HG03342 (cell line): Measurements from ENCODE around the gene LRRC42.

Source experiments
- ATAC-seq: cut with Tn5 transposase; IDR thresholded peaks from one replicate; pipeline ENCODE4 v1.9.1; 2021; ENCODE audit warnings: mild to moderate bottlenecking, moderate library complexity; ENCODE audit not compliant: unreplicated experiment

LRRC42 gene, protein sequence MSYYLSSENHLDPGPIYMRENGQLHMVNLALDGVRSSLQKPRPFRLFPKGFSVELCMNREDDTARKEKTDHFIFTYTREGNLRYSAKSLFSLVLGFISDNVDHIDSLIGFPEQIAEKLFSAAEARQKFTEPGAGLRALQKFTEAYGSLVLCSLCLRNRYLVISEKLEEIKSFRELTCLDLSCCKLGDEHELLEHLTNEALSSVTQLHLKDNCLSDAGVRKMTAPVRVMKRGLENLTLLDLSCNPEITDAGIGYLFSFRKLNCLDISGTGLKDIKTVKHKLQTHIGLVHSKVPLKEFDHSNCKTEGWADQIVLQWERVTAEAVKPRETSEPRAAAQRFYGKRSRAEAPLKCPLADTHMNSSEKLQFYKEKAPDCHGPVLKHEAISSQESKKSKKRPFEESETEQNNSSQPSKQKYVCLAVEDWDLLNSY

DNA sequence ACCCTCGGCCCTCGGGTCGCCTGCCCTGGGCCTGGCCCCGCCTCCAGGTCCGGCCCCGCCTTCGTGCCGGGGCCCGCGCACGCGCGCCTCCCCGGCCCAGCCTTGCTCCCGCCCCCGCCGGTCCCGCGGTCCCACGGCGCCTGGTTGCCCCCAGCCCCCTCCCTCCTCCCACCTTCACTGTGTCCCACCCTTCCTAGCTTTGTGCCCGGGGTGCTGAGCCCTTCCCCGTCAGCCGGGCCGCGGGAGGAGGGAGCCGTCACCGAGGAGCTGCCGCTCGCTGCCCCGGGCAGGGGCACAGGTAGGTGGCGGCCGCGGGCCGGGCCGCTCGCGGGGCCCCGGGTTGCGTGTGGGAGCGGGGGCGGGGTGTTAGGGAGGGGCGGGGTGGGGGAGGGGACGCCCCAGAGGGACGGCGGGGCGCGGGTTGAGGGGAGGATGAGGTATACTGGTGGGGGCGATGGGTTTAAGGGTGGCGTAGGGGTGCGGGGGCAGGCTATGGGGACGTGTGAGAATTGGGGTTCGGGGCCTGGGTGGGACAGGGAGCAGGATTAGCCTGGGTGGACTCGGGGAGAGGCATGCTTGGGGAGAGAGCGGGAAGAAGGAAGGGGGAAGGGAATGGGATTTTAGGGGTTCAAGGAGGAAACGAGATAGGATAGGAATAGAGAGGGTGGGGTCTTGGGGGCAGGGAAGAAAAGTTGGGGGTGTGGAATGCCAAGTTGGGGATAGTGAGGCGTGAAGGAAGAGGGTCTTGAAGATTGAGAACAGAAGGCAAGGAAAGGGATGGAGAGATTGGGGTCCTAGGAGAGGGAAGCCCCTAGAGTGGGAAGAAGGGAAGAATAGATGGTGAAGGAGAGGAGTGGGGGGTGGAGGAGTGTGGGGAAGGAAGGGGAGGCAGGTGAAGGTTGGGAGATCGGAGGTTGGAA, at the start of gene LRRC42:
LRRC42 (plus strand) TSS at position 99 of the 920 bp plus-strand sequence. CDS start 5,650 bp downstream, outside the sequence.
- peak; percentile 63 for ATAC-seq

DNA sequence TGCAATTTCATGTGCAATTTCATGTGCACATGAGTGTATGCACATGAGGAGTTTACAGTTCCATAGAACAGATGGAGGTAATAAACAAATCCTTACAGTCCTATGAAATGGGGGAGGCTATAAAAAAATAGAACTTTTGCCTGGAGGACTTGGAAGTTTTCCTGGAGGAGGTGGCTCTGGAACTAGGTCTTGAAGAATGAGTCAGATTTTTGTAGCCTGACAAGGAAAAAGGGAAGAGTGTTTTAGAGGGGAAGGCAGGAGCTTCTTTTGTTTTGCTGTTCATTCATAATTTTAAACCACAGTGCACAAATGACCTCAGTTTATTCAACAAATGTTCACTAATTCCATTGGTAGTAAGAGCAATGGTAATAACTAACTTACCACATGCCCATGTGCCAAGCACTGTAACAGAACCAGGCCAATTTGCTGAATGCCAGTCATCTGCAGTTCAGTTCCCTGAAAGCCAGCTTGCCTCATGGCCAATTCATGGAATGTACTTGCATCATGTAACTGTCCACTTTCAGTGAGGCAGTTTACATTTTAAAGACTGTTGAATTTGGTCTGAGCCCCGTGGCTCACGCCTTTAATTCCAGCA, 49.4 kb upstream of the LRRC42 start:
- ATAC-seq: no peak

DNA sequence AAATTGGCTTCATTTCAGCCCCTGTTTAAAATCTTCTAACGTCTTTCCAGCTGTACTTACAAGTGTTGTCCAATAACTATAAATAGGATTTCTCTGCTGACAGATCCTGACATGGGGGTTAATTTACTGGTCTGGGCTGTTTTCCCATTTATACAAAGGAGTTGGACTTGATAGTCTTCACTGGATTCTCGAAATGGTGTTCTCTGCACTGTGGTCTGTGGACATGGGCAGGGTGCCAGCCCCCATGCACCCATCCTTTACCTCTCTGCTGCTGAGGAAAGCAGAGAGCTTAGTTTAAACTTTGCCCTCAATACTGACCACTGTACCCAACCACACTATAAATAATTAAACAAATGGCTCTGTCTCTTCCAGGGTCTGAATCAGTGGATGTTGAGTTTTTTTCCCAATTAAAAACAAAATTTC, 46.9 kb upstream of the LRRC42 start:
- ATAC-seq: no peak

DNA sequence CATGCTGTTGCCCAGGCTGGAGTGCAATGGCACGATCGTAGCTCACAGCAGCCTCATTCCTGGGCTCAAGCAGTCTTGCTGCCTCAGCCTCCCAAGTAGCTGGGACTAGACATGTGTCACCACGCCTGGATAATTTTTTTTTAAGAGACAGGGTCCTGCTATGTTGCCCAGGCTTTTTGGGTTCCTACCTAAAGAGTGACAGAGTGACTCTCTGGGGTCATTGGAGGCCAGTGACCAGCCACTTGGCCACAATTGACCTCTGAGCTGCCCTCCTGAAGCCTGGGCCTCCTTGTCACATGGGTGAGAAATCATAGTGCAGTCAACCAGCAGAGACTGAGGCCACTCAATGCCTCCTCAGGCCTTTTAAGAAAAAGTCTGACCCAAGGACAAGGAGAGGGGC, 46.4 kb upstream of the LRRC42 start:
- ATAC-seq: no peak

DNA sequence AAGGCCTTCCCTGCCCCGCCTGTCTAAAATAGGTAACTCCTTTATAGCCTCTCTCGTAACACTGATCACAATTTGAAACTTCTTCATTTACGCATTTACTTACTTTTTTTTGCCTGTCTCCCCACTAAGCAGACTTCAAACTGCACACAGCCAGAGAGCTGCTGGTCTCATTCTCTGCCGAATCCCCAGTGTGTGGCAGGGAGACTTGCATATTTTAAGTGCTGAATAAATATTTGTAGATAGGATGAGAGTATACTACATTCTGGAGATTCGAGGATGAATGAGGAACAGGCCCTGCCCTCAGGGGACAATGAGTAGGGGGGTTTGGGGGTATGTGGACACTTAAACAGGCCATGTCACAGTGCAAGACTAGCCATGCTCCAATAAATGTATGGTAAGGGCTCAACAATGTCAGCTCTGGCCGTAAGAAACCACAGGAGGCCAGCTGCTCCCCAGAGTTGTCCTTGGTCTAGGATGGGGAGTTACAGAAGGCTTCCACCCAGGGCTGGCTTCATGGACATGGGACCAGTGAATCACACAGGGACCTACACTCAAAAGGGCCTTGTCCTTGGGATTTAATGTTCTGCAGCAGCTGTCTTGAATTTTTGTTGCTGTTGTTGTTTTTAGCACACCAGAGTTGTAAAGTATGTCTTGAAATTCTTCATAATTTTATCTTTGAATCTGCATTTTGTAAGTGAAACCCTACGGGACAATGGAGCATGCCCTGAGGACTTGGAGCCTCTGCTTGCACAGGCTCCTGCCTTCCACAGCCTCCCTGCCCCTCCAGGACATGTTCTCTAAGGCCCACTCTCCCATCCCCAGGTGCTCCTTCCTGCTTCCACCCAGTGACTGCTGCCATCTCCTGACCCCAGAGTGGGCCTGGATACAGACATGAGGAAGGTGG, 43.7 kb upstream of the LRRC42 start:
- ATAC-seq: no peak

DNA sequence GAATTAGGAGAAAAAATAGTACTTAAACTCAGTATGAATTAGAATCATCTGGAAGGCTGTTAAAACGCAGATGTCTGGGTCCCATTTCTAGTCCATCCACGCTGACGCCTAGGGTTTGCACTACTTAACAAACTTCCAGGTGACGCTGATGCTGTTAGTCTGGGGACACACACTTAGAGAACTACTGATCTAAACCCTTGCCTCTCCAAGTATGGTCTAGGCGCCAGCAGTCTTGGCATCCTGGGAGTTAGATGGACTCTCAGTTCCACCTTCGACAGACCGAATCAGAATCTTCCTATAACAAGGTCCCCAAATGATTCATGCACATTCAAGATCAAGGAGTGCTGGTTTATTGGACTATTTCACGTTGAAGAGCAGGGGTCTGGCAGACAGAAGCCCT, 40.6 kb upstream of the LRRC42 start:
- ATAC-seq: no peak

DNA sequence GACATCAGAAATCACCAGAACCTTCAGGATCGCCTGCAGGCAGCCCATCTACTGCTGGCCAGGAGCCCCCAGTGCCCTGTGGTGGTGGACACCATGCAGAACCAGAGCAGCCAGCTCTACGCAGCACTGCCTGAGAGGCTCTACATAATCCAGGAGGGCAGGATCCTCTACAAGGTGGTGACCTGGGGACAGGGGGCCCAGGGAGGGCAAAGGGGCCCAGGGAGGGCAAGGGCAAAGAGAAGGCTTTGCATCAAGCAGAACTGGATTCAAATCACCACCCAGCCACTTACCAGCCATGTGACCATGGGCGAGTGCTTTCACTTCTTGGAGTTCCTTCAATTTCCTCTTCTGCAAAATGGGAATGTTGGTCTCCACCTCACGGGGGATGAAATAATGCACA, 40.0 kb upstream of the LRRC42 start:
- no peak for ATAC-seq

DNA sequence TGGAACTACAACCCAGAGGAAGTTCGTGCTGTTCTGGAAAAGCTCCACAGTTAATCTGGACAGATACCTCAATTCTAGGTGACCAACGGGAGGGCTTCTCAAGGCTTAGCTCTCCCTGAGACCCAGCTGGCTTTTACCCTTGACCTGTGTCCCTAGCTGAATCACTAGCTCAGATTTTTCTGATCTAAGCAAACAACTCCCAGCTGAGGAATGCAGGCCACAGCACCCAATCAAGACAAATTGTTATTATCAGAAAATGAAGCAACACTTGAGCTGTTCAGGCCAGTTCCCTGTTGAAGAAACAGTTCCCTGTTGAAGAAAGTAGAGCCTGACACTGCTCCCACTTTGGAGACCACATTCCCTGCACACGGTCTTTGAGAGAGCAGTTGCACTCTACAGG, 36.2 kb upstream of the LRRC42 start:
- no peak for ATAC-seq

DNA sequence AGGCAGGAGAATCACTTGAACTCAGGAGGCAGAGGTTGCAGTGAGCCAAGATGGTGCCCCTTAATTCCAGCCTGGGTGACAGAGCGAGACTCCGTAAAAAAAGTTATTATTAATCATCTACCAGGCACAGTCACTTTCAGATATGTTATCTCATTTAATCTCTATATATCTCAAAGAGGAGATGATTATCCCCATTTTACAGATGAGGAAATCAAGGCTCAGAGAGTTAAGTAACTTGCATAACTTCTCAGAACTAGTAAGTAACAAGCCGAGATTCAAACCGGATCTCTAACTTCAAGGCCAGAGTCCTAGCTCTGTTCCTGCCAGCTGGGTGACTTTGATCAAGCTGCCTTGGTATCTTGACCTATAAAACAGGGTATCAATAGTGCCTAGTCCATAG, 34.7 kb upstream of the LRRC42 start:
- no peak for ATAC-seq

DNA sequence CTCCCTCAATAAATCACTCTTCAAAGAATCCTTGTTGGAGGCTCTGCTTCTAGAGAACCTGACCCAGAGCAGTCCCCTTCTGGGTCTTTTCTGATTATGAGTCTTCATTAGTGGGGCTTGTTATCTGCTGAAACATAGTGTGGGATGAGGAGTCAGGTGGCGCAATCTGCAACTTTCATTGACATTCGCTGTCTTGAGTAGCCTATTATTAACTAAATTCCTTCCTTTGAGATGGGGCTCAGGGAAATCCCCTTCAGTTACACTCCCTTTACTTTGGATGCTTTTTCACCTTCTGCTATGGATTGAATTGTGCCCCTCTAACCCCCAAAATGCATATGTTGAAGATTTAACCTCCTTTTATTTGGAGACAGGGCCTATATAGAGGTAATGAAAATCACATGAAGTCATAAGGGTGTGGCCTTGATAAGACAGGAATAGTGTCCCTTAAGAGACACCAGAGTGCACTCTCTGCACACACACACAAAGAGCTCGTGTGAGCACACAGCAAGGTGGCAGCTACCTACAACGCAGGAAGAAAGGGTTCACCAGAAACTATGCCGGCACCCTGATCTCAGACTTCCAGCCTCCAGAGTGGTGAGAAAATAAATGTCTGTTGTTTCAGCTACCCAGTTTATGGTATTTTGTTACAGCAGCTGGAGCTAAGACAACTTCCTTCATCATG, 32.7 kb upstream of the LRRC42 start:
- ATAC-seq: no peak

DNA sequence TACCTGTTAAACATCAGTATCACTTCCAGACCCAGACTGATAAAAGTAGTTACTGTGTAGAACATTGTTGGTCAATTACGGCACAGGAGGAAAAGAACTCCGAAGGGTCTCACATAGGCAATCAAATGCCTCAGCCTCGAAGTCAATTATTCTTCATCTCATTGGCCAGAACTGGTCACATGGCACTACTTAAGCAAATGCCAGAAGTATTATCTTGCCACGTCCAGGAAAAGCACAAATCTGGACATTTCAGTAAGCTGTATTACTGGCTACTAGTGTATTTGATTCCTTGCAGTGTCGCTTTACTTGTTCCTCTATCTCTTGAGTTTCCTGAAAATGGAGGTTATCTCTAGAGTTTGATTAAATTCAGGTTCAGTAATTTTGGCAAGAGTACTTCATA, 27.8 kb upstream of the LRRC42 start:
- ATAC-seq: no peak

DNA sequence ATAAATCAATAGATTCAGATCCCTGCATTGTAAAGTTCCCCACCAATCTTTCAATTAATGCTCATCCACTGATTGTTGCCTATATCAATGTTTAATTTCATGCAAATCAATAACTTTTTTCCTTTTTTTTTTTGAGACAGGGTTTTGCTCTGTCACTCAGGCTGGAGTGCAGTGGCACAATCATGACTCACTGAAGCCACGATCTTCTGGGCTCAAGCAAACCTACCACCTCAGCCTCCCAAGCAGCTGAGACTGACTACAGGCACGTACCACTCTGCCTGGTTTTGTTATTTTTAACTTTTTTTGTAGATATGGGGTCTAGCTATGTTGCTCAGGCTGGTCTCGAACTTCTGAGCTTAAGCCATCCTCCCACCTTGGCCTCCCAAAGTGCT, 26.5 kb upstream of the LRRC42 start:
- no peak for ATAC-seq

DNA sequence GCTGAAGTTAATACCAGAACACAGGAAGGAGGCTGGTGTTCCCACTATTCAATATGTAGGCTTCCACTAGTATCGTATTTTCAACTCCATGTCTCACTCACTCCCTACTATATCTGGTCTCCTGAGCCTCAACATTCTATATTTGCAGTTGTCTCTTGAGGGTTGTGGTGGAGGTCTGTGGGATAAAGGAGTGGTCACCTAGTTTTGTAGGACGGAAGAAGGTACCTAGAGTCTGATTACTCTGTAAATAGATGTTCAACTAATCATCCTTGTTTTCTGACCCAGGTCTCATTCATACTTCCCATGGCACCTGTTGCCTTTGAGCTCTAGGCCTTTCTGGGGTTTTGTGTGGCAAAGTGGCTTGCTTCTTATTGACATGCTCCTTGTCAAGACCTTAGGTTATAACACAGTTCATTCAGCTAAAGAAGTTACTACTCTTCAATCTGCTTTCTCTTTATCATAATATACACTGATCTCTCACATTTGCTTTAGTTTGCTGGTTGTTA, 18.7 kb upstream of the LRRC42 start:
- ATAC-seq: no peak

DNA sequence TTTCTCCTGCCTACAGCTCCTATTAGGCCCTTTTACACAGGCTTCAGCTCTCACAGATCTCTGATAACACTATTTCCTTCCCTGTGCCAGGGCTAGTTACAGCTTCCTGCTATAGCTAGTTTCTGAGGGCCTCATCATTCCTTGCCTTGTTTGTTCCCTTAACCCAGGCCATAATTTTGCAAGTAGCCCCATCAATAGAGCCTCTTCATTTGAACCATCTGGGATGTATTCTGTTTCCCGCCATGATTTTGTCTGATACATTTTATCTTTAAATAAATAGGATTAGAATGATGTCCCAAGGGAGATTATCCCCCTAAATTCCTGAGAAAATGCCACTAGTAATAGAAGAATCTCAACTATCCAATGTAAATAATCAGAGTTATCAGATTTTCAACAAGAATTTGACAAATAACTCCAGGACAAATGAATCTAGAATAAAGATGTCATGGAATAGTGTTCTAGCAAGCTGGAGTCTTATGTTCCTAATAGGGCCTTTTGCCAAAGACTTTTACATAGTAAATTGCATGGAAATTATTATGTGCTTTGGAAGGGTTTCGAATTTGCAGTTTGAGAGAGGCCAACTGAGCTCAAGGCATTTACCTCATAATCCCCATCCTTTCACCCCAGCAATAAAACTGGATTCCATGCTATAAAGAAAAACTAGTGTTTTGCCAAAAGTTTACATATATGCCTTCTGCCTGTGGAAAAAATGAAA, 16.7 kb upstream of the LRRC42 start:
- ATAC-seq: no peak

DNA sequence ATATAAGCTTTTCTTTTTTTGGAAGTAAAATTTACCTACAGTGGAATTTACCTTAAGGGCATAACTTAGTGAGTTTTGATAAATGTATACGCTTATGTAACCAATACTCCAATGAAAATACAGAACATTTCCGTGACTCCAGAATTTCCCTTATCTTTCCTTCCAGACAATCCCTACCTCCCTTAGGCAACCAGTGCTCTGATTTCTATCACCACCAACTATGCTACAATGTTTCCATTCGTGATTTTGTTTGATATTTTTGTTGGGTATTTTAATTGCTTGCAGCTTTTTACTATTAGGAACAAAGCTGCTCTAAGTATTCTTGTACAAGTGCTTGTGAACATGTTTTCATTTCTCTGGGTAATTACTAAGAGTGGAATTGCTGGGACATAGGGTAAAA, 15.2 kb upstream of the LRRC42 start:
- ATAC-seq: no peak

DNA sequence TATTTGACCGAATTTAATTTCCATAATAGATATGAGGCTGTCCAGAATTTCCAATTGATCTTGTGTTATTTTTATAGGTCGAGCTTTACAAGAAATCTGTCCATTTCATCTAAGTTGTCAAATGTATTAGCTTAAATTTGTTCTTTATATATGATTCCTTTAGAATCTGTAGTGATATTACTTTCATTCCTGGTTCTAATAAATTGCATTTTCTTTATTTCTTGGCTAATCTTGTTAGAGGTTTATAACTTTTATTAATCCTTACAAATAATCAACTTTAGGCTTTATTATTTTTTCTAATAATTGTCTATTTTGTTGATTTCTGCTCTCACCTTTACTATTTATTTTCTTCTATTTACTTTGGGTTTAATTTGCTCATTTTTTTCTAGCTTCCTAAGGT, 14.6 kb upstream of the LRRC42 start:
- no peak for ATAC-seq

DNA sequence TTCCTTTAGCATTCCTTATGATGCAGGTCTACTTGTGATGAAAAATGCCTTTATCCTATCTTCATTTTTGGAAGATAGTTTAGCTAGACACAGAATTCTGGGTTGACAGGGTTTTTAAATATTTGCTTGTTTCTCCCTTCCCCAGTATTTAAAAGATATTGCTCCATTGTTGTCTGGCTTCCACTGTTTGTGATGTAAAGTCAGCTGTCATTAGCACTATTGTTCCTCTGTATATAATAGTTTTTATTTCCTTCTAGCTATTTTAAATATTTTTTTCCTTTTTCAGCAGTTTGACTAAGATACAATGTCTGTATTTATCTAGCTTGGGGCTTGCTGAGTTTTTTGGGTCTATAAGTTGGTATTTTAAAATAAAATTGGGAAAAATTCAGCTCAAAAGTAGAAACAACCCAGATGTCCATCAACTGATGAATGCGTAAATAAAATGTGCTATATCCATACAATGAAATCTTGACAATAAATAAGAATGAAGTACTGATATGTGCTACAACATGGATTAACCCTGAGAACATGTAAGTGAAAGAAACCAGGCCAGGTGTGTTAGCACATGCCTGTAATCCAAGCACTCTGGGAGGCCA, 11.9 kb upstream of the LRRC42 start:
- ATAC-seq: no peak

DNA sequence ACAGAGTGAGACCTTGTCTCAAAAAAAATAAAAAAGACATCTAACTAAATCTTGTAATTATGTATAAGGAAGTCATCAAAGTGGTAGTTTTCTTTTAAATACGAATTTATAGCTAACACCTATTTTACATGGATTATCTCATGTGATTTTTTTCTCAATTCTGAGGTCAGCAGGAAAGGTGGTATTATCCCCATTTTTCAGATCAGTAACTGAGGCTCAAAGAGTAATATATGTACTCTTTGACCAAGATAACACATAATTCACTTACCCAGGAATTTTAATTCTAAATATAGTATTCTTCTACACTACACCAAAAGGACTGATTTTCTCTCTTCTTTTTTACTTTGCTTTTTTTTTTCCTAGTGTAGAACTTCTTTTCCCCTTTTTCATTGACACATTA, 9.7 kb upstream of the LRRC42 start:
- no peak for ATAC-seq
